Ramos (cell line): ENCODE results near the gene CALML4.
"Not testable (repeated sequence)": the region's sequence is repeated elsewhere in the genome, so short reads cannot be mapped to it uniquely, and the experiment has no call there.

Experiments used
- in situ Hi-C: fragments of 300-500 bp; cut with MboI; formaldehyde crosslinking; loops from one replicate; pipeline ENCODE4 v1.14.3; 2022; ENCODE audit warnings: low sequenced_read_pairs; ENCODE audit not compliant: unreplicated experiment

Gene CALML4

GRCh38 chr15:68209735-68210408 lies 4.7 kb upstream of the CALML4 start:
- in situ Hi-C loops, result no loop called here

- in situ Hi-C loops, result no loop called here
Measured at GRCh38 chr15:68209272-68209671, 4.1 kb upstream of the CALML4 start.

- in situ Hi-C loops, result no loop called here
Measured at GRCh38 chr15:68208636-68209240, 3.6 kb upstream of the CALML4 start.

- in situ Hi-C loops, result no loop called here
Measured at GRCh38 chr15:68208136-68208535, 3.0 kb upstream of the CALML4 start.

- in situ Hi-C loops, result no loop called here
Measured at GRCh38 chr15:68207176-68207935, 2.2 kb upstream of the CALML4 start.

GRCh38 chr15:68206711-68207151 lies 1.6 kb upstream of the CALML4 start:
- in situ Hi-C loops, result no loop called here

GRCh38 chr15:68205954-68206539 lies 915 bp upstream of the CALML4 start:
- in situ Hi-C loops, result no loop called here

GRCh38 chr15:68205558-68205944 lies 419 bp upstream of the CALML4 start:
- in situ Hi-C loops, result no loop called here

GRCh38 chr15:68204361-68204760 lies 771 bp downstream of the CALML4 start:
- in situ Hi-C loops, result no loop called here

- in situ Hi-C loops, result no loop called here
Measured at GRCh38 chr15:68203956-68204355, 1.2 kb downstream of the CALML4 start.

- in situ Hi-C loops, result no loop called here
Measured at GRCh38 chr15:68203486-68203885, 1.6 kb downstream of the CALML4 start.

- in situ Hi-C loops, result not testable (repeated sequence)
Measured at GRCh38 chr15:68202994-68203393, 2.1 kb downstream of the CALML4 start.

- in situ Hi-C loops, result no loop called here
Measured at GRCh38 chr15:68201879-68202261, 3.3 kb downstream of the CALML4 start.

- in situ Hi-C loops, result no loop called here
Measured at GRCh38 chr15:68201153-68201878, 3.8 kb downstream of the CALML4 start.

- in situ Hi-C loops, result no loop called here
Measured at GRCh38 chr15:68200016-68200861, 4.9 kb downstream of the CALML4 start.

GRCh38 chr15:68199340-68199739 lies 5.8 kb downstream of the CALML4 start:
- in situ Hi-C loops, result no loop called here

- in situ Hi-C loops, result no loop called here
Measured at GRCh38 chr15:68197661-68198437, 7.3 kb downstream of the CALML4 start.

GRCh38 chr15:68197170-68197492 lies 8.0 kb downstream of the CALML4 start:
- in situ Hi-C loops, result no loop called here
